GM12874 (cell line): ENCODE results near the gene MUC5B.

ENCODE experiments used
- TF ChIP-seq, protein P1 (sequence below): IDR thresholded peaks from 2 replicates; pipeline ENCODE4 v1.5.1; 2011; ENCODE audit warnings: low read depth, mild to moderate bottlenecking, control low read depth, low read length, moderate library complexity; ENCODE audit not compliant: insufficient read depth

MUC5B gene

DNA sequence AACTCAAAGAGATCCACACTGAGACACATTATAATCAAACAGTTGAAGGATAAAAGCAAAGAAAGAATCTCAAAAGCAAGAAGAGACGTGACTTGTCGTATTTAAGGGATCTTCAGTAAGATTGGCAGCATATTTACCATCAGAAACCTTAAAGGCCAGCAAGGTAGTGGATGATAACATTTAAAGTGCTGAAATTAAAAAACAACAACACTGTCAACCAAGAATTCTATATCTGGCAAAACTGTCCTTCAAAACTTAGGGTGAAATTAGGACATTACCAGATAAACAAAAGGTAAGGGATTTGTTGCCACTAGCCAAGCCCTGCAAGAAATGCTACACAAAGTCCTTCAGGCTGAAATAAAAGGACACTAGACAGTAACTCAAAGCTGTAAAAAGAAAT, 11.0 kb upstream of the MUC5B start:
- TF ChIP-seq, protein P1, sequence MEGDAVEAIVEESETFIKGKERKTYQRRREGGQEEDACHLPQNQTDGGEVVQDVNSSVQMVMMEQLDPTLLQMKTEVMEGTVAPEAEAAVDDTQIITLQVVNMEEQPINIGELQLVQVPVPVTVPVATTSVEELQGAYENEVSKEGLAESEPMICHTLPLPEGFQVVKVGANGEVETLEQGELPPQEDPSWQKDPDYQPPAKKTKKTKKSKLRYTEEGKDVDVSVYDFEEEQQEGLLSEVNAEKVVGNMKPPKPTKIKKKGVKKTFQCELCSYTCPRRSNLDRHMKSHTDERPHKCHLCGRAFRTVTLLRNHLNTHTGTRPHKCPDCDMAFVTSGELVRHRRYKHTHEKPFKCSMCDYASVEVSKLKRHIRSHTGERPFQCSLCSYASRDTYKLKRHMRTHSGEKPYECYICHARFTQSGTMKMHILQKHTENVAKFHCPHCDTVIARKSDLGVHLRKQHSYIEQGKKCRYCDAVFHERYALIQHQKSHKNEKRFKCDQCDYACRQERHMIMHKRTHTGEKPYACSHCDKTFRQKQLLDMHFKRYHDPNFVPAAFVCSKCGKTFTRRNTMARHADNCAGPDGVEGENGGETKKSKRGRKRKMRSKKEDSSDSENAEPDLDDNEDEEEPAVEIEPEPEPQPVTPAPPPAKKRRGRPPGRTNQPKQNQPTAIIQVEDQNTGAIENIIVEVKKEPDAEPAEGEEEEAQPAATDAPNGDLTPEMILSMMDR: no peak

DNA sequence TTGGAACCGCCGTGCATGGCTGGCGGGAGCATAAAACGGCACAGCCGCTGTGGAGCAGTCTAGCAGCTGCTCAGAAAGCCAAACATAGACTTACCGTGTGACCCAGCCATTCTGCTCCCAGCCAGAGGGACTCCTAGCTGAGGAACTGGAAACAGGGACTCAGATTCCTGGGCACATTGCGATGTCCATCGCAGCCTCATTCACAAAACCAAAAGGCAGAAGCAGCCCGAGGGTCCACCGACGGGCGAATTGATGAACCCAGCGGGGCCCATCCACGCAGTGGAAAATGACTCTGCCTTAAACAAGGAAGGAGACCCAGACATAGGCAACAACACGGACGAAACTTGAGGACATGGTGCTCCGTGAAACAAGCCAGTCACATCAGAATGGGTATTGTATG, 5.7 kb upstream of the MUC5B start:
- TF ChIP-seq, protein P1: no peak

DNA sequence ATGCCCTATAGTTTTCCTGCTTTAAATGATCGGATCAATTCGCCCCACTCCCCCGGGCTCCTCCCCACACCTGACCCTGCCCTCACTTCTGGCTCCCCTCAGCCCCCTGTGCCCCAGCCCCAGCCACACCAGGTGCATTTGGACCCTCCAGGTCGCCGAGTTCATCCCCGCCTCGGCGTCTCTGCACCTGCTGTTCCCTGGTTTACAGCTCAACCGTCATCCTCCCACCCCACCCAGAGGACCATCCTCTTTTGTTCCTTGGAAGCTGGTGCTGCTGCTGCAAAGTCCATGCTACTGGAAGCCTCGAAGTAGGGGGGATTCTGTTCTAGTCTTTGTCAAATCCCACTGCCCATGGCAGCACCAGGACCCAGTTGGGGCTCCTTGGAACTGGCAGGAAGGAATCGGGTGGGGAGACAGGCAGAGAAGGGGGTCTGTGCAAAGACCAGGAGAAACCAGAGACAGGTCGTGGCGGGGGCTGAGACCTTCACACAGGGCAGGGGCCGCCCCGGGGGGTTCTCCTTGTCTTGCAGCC, 4.5 kb upstream of the MUC5B start:
- TF ChIP-seq, protein P1: no peak

DNA sequence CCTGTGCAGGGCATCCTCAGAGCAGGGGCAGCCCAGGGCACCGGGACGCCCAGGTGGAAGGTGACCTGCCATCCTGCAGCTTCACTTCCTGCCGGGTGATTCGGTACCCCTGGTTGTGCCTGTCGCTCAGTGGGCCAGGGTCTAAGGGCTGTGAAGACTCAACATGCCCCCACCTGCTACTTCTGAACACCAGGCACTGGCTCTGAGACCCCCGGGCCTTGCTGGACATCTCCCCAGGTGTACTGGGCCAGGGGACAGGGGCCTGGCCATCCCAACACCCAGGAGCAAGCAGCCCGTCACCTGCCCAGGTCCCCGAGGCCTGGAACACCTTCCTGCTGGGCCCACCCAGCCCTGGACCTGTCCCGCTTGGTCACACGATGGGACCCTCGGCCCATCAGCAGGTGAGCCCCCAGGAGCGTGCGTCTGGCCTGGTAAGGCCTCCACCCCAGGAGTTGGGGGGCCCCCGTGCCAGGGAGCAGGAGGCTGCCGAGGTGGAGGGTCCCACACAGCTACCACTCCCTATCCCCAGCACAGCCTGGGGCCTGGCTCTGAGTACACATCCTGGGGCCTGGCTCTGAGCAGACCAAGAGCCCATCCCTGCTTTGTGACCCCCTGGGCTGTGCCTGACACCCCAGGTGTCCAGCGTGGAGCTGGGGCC, 3.9 kb upstream of the MUC5B start:
- TF ChIP-seq, protein P1: no peak

DNA sequence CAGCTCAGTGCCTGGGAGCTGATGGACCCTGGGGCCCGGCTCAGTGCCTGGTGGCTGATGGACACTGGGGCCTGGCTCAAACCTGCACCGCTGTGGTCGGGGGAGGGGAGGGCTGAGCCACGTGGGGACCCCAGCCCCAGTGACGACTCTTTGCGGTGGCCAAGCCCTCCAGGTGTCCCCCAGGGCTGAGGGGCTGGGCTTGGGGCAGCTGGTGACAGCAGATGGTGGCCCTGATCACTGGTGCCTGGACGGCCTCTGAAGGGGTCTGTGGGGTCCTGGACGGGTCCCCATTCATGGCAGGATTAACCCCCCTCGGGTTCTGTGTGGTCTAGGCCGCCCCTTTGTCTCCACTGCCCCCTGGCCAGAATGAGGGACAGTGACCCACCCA, 3.4 kb upstream of the MUC5B start:
- TF ChIP-seq, protein P1: no peak

DNA sequence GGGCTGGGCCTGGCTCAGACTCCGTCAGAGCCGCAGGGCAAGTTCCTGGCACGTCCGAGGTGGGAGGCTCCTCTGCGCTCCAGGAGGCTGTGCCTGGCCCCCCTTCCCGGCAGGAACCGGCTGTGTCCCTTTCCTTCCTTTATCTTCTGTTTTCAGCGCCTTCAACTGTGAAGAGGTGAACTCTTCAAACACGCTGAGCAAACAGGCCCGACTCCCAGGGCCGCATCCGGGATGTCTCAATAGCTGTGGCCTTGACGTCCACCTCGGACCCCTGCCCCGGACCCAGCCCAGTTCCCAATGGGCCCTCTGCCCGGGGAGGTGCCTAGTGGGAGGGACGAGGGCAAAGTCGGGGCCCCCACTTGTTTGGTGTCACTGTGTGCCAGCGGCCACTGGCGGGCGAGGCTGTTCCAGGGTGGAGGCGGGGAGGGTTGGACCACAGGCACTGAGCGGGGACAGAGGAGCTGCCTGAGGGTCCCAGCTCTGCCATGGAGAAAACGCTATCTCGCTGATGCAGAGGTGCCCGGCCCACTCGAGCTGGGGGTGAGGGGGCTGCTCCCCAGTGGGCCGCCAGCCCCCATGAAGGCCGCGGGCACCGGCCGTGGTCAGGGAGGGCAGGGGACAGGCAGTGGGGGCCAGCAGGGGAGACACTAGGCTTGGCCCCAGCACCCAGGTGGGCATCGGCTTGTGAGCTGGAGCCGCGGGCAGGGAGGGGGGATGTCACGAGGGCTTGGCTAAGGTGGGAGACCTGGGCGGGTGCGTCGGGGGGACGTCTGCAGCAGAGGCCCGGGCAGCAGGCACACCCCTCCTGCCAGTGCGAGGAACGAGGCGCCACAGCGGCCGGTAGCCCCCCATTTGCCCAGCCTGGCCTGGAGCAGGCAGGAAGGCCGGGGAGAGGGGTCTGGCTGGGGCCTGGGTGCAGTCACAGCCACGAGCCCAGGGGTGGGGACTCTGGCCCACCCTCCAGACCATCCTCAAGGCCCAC, 2.7 kb upstream of the MUC5B start:
- TF ChIP-seq, protein P1: no peak

DNA sequence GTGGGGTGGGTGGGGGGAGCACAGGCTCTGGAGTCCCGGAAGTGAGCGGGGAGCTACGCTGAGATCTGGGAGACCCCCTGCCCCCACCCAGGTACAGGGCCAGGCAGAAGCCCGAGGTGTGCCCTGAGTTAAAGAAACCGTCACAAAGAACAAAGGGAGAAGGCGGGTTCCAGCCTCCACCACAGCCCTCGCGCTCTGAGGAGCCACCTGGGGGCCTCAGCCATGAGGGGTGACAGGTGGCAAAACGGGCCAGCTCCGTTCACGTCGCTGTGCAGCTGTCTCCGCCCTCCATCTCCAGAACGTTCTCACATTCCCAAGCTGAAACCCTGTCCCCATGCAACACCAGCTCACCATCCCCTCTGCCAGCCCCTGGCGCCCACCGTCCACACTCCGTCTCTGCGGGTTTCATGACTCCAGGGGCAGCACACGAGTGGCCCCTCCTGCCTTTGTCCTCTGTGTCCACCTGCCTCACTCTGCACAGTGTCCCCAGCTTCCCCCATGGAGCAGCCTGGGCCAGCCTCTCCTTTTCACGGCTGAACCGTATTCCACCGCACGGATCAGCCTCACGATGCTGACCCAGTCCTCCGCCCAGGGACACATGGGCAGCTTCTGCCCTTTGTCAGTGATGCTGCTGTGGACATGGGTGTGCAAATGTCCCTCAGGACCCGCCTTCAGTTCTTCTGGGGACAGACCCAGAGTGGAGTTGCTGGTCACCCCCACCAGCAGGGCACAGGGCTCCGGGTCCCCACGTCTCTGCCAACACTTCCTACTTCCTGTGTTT, 1.7 kb upstream of the MUC5B start:
- TF ChIP-seq, protein P1: no peak
